SU-DHL-6 (cell line): ENCODE measurements around the gene DIS3L2.
A peak's percentile ranks its signal among the peaks of the same experiment; 100 is the strongest.
"Not testable (repeated sequence)": the region's sequence is repeated elsewhere in the genome, so short reads cannot be mapped to it uniquely, and the experiment has no call there.

ENCODE experiments used
- H2AFZ ChIP-seq: fragments of 200-600 bp; sonication (generic); 2 replicates; pipeline ENCODE4 v1.6.1; 2014; ENCODE audit warnings: low read depth, mild to moderate bottlenecking, moderate library complexity, mixed read lengths, antibody characterized with exemption, low read length; ENCODE audit not compliant: severe bottlenecking
- H3F3A ChIP-seq: fragments of 200-600 bp; shearing (Covaris generic); 2 replicates; pipeline ENCODE4 v1.6.0; 2016; ENCODE audit warnings: antibody characterized with exemption, mild to moderate bottlenecking; ENCODE audit not compliant: insufficient read depth
- H3K27ac ChIP-seq: fragments of 200-600 bp; sonication (generic); 2 replicates; pipeline ENCODE4 v1.5.1; 2016; ENCODE audit warnings: low read depth, mild to moderate bottlenecking, low read length, moderate library complexity, mixed read lengths
- H3K27me3 ChIP-seq: fragments of 200-600 bp; sonication (generic), shearing (Covaris generic); 2 replicates; pipeline ENCODE4 v1.6.0; 2014; ENCODE audit warnings: mild to moderate bottlenecking, low read length
- H3K36me3 ChIP-seq: fragments of 200-600 bp; sonication (generic); 2 replicates; pipeline ENCODE4 v1.6.1; 2014; ENCODE audit warnings: mild to moderate bottlenecking, low read length, mixed read lengths
- H3K4me2 ChIP-seq: fragments of 300-600, 200-600 bp; shearing (Covaris generic), sonication (generic); 2 replicates; pipeline ENCODE4 v1.6.0; 2014; ENCODE audit warnings: low read length, low read depth, mild to moderate bottlenecking; ENCODE audit not compliant: poor library complexity, severe bottlenecking
- H3K4me3 ChIP-seq: fragments of 200-600 bp; sonication (generic); 2 replicates; pipeline ENCODE4 v1.5.1; 2014; ENCODE audit warnings: antibody characterized with exemption, low read length, mild to moderate bottlenecking, mixed read lengths; ENCODE audit not compliant: insufficient read depth, poor library complexity, severe bottlenecking
- H3K79me2 ChIP-seq: fragments of 200-600 bp; sonication (generic); 2 replicates; pipeline ENCODE4 v1.6.1; 2014; ENCODE audit warnings: mild to moderate bottlenecking, low read length, moderate library complexity; ENCODE audit not compliant: insufficient read depth
- H3K9ac ChIP-seq: fragments of 200-600 bp; sonication (generic); 2 replicates; pipeline ENCODE4 v1.7.0; 2014; ENCODE audit warnings: mild to moderate bottlenecking, low read length
- H3K9me2 ChIP-seq: fragments of 200-600 bp; sonication (generic); replicated peaks from 2 replicates; pipeline ENCODE4 v1.6.1; 2014; ENCODE audit warnings: low read length; ENCODE audit not compliant: insufficient read depth
- H3K9me3 ChIP-seq: fragments of 200-600 bp; sonication (generic); 2 replicates; pipeline ENCODE4 v1.6.1; 2014; ENCODE audit warnings: low read length, mixed read lengths; ENCODE audit not compliant: insufficient read depth
- H4K20me1 ChIP-seq: fragments of 200-600 bp; sonication (generic); 2 replicates; pipeline ENCODE4 v1.6.1; 2014; ENCODE audit warnings: low read depth, mild to moderate bottlenecking, antibody characterized with exemption, low read length, moderate library complexity, mixed read lengths
- CTCF ChIP-seq: fragments of 200-600 bp; sonication (generic); IDR thresholded peaks from one replicate; pipeline ENCODE4 v1.5.1; 2017; ENCODE audit warnings: antibody characterized with exemption, mild to moderate bottlenecking, low read length, moderate library complexity; ENCODE audit not compliant: insufficient read depth, poor library complexity, severe bottlenecking
- EZH2phosphoT487 ChIP-seq: fragments of 200-600 bp; sonication (generic), shearing (Covaris generic); conservative IDR thresholded peaks from 2 replicates; pipeline ENCODE4 v1.6.1; 2018; ENCODE audit warnings: mild to moderate bottlenecking, antibody characterized with exemption, low read length, moderate library complexity, mixed read lengths

Gene DIS3L2

GRCh38 chr2:232332940-232333259 is 371.4 kb downstream of the DIS3L2 start:
- Histone ChIP-seq H3K4me3 (no peak overlapping the region), H3F3A (no peaks in the 10 kb centered on the region), H2AFZ (no peak overlapping the region), H4K20me1 (no peaks in the 10 kb centered on the region), H3K36me3 (no peaks in the 10 kb centered on the region), H3K27ac (no peak overlapping the region), H3K79me2 (no peaks in the 10 kb centered on the region), H3K27me3 (no peaks in the 10 kb centered on the region), H3K9me2 (no peaks in the 10 kb centered on the region), H3K4me2 (no peak overlapping the region), H3K9me3 (no peaks in the 10 kb centered on the region), H3K9ac (no peak overlapping the region)
- TF ChIP-seq EZH2phosphoT487 (no peak), CTCF (no peak)

- Histone ChIP-seq H3K27me3 (no peaks in the 10 kb centered on the region), H3K9ac (no peak overlapping the region), H3K9me2 (no peaks in the 10 kb centered on the region), H3K36me3 (no peaks in the 10 kb centered on the region), H3K27ac (no peak overlapping the region), H3F3A (no peaks in the 10 kb centered on the region), H2AFZ (no peak overlapping the region), H3K9me3 (no peaks in the 10 kb centered on the region), H3K4me2 (no peak overlapping the region), H4K20me1 (no peaks in the 10 kb centered on the region), H3K4me3 (no peak overlapping the region), H3K79me2 (no peaks in the 10 kb centered on the region)
- TF ChIP-seq CTCF (peak; percentile 45), EZH2phosphoT487 (no peak)
Measured at GRCh38 chr2:232333361-232334135, 372.0 kb downstream of the DIS3L2 start.

- not testable (repeated sequence) for H2AFZ ChIP-seq, H3K4me3 ChIP-seq, H3K27ac ChIP-seq, H4K20me1 ChIP-seq, H3K4me2 ChIP-seq, H3F3A ChIP-seq, H3K9me2 ChIP-seq, H3K79me2 ChIP-seq, H3K9ac ChIP-seq, H3K9me3 ChIP-seq, H3K36me3 ChIP-seq, H3K27me3 ChIP-seq
Measured at GRCh38 chr2:232334136-232334884, 372.8 kb downstream of the DIS3L2 start.

- H3K9me3 ChIP-seq, H3K79me2 ChIP-seq, H3K27me3 ChIP-seq, H2AFZ ChIP-seq, H3F3A ChIP-seq, H3K27ac ChIP-seq, H3K4me3 ChIP-seq, H3K36me3 ChIP-seq, H4K20me1 ChIP-seq, H3K9ac ChIP-seq, H3K9me2 ChIP-seq, H3K4me2 ChIP-seq: not testable (repeated sequence)
Measured at GRCh38 chr2:232334885-232335205, 373.3 kb downstream of the DIS3L2 start.

GRCh38 chr2:232335206-232335858 is 373.8 kb downstream of the DIS3L2 start:
- not testable (repeated sequence) for H3K79me2 ChIP-seq, H3K27me3 ChIP-seq, H3K27ac ChIP-seq, H3F3A ChIP-seq, H3K9me2 ChIP-seq, H2AFZ ChIP-seq, H3K9ac ChIP-seq, H3K9me3 ChIP-seq, H4K20me1 ChIP-seq, H3K4me2 ChIP-seq, H3K4me3 ChIP-seq, H3K36me3 ChIP-seq
